PFSK-1 (cell line): Measurements from ENCODE around the gene SLC51A.

Source experiments
- POLR2AphosphoS5 ChIP-seq: IDR thresholded peaks from 2 replicates; pipeline ENCODE4 v1.6.1; 2012; ENCODE audit warnings: low read depth, mild to moderate bottlenecking, control low read depth, low read length, moderate library complexity
- TAF1 ChIP-seq: IDR thresholded peaks from 2 replicates; pipeline ENCODE4 v1.6.1; 2012; ENCODE audit warnings: low read length, control low read depth, borderline replicate concordance; ENCODE audit not compliant: insufficient read depth
- TF ChIP-seq, protein P1 (sequence below), 2 experiments: IDR thresholded peaks; 2 replicates each; pipeline versions ENCODE4 v1.6.1 to v1.8.0; 2011 to 2012; ENCODE audit warnings: low read depth in 2 of 2, low read length in 2 of 2, control low read depth in 1 of 2, inconsistent platforms in 1 of 2, mild to moderate bottlenecking in 1 of 2, moderate library complexity in 1 of 2; ENCODE audit not compliant: insufficient read depth in 1 of 2

DNA sequence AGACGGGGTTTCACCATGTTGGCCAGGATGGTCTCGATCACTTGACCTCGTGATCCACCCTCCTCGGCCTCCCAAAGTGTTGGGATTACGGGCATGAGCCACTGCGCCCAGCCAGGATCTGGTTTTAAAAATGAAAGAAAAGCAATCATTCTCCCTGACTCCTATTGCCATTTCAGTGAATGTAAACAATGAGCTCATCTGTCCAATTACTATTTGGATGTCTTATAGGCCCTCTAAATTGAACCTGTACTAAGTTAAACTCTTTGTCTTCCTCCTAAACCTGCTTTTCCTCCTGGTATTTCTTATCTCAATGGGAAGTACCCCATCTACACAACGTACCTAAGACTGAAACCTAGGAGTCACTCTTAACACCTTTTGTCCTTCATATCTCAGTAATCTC is 47.5 kb downstream of the SLC51A start:
- TF ChIP-seq POLR2AphosphoS5 (no peak), TAF1 (no peak)
- TF ChIP-seq, protein P1, sequence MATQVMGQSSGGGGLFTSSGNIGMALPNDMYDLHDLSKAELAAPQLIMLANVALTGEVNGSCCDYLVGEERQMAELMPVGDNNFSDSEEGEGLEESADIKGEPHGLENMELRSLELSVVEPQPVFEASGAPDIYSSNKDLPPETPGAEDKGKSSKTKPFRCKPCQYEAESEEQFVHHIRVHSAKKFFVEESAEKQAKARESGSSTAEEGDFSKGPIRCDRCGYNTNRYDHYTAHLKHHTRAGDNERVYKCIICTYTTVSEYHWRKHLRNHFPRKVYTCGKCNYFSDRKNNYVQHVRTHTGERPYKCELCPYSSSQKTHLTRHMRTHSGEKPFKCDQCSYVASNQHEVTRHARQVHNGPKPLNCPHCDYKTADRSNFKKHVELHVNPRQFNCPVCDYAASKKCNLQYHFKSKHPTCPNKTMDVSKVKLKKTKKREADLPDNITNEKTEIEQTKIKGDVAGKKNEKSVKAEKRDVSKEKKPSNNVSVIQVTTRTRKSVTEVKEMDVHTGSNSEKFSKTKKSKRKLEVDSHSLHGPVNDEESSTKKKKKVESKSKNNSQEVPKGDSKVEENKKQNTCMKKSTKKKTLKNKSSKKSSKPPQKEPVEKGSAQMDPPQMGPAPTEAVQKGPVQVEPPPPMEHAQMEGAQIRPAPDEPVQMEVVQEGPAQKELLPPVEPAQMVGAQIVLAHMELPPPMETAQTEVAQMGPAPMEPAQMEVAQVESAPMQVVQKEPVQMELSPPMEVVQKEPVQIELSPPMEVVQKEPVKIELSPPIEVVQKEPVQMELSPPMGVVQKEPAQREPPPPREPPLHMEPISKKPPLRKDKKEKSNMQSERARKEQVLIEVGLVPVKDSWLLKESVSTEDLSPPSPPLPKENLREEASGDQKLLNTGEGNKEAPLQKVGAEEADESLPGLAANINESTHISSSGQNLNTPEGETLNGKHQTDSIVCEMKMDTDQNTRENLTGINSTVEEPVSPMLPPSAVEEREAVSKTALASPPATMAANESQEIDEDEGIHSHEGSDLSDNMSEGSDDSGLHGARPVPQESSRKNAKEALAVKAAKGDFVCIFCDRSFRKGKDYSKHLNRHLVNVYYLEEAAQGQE (IDR thresholded peaks at IDR 0.05; ENCODE audit: insufficient read depth in 1 of 2, low read depth in 2 of 2, low read length in 2 of 2): no peak
